Frontal cortex (tissue), 4 donors: ENCODE results near the gene USP1. TPM values are rescaled to one million over a fixed set of nuclear protein-coding genes. Genes with fewer than 3 reads are reported as not detected.

Experiments used
- DNase-seq, 2 donors: peaks; one replicate each; pipeline ENCODE4 v3.0.0; 2012; ENCODE audit warnings: low spot score in 2 of 2
- FAIRE-seq: peaks from 2 replicates; lab custom pipeline; 2012; peaks lifted over from hg19 to GRCh38; lab: Jason Lieb, UNC
- total RNA-seq: library from RNA; depleted of rRNA; stranded (reverse); fragments of >200 nt; gene quantifications from one replicate; pipeline ENCODE4 v1.2.3, GENCODE V29; 2014
- donor health status: control.
- donor health status: control.
- donor health status: control.

Gene USP1, protein sequence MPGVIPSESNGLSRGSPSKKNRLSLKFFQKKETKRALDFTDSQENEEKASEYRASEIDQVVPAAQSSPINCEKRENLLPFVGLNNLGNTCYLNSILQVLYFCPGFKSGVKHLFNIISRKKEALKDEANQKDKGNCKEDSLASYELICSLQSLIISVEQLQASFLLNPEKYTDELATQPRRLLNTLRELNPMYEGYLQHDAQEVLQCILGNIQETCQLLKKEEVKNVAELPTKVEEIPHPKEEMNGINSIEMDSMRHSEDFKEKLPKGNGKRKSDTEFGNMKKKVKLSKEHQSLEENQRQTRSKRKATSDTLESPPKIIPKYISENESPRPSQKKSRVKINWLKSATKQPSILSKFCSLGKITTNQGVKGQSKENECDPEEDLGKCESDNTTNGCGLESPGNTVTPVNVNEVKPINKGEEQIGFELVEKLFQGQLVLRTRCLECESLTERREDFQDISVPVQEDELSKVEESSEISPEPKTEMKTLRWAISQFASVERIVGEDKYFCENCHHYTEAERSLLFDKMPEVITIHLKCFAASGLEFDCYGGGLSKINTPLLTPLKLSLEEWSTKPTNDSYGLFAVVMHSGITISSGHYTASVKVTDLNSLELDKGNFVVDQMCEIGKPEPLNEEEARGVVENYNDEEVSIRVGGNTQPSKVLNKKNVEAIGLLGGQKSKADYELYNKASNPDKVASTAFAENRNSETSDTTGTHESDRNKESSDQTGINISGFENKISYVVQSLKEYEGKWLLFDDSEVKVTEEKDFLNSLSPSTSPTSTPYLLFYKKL
- total RNA-seq: 59.5 TPM

- no peak for FAIRE-seq
- DNase-seq: peak; percentile 91
Measured at GRCh38 chr1:62436466-62437272, at the start of gene USP1. USP1 (plus strand) TSS chr1:62437049; CDS start chr1:62439868, 2,819 bp downstream.

GRCh38 chr1:62389531-62389930, 47.3 kb upstream of the USP1 start:
- DNase-seq (no peak), FAIRE-seq (no peak)

DNA sequence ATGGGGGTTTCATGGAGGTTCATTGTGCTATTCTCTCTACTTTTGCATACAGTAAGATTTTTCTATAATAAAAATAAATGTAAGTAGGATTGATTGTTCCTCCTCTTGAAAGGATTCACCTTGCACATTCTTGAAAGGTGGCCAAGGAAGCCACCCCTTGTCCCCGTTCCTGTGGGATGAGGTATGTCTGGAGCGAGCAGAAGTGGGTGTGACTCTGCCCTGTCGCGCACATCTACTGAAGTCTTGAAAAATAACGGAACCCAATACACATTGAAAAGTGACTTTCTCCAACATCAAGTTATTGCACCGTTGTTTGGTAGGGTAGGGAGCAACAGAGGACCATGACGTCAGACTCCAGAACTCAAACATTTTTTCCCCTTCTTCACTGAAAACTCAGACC, 46.8 kb upstream of the USP1 start:
- DNase-seq: no peak
- FAIRE-seq: no peak

DNA sequence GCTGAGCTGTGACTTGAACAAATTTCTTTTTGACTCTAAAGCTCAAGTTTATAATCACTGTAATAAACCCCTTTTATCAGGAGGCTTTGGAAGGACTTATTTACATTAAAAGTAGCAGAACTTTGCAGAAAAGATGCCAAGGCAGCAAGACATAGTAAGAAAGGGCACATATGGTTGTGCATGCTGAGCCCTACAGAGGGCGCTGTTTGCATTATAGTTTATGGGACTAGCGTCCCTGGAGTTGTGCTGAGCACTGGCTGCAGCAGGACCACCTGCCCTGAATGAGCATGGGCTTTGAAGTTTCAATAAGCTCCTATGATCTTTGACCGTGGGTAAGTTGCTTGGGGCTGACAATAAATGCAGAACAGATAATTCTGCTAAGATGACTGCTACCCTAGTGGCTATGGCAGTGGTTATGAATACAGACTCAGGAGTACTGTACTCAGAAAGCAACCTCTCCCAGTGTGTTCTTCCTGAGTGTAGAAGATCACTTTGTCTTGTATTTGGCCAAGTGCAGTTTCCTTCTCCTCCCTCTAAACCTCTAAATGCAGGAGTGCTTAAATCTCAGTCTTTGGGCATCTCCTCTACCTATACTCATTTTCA, 45.4 kb upstream of the USP1 start:
- no peak for FAIRE-seq
- no peak for DNase-seq

DNA sequence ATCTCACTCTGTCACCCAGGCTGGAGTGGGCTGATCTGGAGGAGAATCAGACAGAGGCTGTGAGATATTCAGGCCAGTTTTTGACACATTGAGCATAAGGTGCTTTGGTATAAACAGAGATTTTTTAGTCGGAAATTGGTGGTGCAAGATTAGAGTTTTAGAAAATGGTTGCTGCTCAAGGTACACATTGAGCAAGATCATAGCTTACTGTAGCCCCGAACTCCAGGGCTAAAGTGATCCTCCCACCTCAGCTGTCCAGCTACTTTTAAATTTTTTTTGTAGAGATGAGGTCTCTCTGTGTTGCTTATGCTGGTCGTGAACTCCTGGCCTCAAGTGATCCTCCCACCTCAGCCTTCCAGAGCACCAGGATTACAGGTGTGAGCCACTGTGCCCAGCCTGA, 43.9 kb upstream of the USP1 start:
- FAIRE-seq (no peak), DNase-seq (no peak)

GRCh38 chr1:62394646-62395045, 42.2 kb upstream of the USP1 start:
- FAIRE-seq: no peak
- DNase-seq: no peak

DNA sequence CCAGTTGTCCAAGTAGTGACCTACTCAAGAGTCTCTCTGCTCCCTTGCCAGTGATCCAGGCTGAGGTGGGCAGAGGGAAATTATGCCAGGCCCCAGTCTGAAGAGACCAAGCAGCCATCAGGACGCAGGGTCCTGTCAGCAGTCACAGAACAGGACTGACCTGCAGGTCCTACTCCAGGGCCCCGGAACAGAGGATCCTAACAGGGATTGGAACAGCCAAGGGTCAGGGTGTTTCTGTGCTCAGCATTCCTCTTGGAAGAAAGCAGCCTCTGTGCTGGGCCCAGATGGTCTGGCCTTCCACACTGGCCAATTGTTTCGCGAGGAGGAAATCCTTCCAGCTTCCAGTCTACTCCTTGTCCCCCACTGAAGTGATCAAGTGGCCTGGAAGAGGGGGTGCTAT, 41.6 kb upstream of the USP1 start:
- peak; percentile 20 to 23 for DNase-seq
- no peak for FAIRE-seq

DNA sequence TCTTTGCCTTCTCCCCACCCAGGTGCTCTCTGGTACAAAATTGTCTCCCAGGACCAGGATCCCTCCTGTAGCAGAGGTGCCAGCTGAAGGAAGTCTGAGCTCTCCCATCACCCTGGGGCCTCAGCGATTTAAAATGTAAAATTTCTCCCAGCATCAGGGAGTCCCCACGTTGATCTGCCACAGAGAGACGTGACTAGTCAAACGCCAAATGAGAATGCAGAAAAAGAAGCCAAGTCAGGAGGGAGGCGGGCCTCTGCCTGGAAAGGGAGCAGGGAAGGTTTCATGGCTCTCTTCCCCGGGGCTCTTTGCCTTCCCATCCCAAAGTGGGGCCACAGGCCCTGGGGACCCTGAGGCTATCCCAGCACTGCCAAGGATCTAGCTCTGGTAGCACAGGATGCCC, 40.0 kb upstream of the USP1 start:
- FAIRE-seq (no peak), DNase-seq (no peak)

DNA sequence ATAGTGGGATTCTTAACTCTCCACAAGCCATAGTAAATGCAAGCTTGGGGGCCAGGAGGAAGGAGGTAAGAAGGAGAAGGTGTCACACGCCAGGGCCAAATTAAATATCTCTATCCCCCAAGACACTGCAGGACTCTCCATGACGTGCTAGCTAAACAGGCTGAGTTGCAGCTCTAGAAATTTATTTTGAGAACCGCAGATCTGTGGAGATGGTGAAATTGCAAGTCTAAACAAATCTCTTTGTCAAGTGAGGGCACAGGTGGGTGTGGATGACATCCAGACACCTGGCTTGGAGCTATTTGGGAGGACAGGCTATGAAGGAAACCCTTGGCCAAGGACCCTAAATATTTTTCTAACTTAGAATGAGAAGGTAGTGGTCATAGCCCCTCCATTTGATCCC, 39.5 kb upstream of the USP1 start:
- no peak for FAIRE-seq
- DNase-seq: no peak

- FAIRE-seq (no peak), DNase-seq (no peak)
Measured at GRCh38 chr1:62398377-62398776, 38.5 kb upstream of the USP1 start.

- no peak for DNase-seq
Measured at GRCh38 chr1:62401034-62401760, 35.7 kb upstream of the USP1 start.

GRCh38 chr1:62405247-62405646, 31.6 kb upstream of the USP1 start:
- FAIRE-seq (no peak), DNase-seq (no peak)

More at GRCh38 chr1:62401034-62401760, 35.7 kb upstream of the USP1 start:
- no peak for FAIRE-seq

GRCh38 chr1:62406576-62406975, 30.3 kb upstream of the USP1 start:
- no peak for DNase-seq
- no peak for FAIRE-seq

DNA sequence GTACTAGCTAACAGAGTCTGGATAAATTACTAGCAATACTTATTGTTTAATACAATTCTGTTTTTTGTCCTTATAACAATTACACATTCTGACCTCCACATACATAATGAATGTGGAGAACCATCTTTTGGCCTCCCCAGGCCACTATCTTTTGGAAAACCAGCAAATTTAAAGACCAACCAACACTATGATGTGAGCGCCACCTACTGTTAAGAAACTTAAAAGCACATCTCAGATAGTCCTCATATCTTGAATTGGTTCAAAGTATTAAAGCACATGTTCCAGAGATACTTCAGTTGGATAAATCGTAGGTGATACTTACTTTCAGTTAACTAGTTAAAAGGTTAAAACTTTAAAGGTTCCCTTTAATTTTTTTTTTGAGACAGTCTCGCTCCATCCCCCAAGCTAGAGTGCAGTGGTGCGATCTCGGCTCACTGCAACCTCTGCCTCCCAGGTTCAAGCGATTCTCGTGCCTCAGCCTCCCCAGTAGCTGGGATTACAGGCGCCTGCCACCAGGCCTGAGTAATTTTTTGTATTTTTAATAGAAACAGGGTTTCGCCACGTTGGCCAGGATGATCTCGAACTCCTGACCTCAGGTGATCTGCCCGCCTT, 29.3 kb upstream of the USP1 start:
- DNase-seq (peak; percentile 31 to 48), FAIRE-seq (peak; percentile 81)

DNA sequence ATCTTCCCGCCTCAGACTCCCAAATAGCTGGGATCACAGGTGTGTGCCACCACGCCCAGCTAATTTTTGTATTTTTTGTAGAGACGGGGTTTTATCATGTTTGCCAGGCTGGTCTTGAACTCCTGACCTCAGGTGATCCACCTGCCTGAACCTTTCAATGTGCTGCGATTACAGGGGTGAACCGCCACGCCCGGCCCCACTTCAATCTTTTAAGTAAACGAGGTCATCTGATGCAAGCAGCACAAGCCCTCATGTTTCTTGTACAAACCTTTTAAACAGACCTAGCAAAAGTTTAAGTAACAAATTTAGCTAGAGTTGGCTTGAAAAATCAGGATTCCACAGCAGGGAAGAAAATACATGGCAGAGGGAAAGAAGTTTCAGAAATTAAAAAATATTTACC, 21.2 kb upstream of the USP1 start:
- FAIRE-seq: no peak
- no peak for DNase-seq

DNA sequence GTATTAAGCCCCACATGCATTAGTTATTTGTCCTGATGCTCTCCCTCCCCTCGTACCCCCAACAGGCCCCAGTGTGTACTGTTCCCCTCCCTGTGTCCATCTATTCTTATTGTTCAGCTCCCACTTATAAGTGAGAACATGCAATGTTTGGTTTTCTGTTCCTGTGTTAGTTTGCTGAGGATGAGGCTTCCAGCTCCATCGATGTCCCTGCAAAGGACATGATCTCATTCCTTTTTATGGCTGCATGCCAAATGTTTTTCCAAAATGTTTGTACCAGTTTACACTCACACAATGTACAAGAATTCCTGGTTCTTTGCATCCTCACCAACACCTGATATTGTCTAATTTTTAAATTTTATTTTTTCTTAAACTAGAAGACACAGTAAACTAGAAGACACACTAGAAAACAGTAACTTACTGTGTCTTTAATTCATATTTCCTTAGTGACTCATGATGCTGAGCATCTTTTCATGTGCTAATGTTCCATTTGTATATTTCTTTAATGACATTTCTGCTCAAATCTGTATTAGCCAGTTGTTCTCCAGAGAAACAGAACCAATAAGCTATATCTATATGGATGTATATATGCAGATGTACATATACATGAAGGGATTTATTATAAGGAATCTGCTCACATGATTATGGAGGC, 19.4 kb upstream of the USP1 start:
- DNase-seq (no peak), FAIRE-seq (no peak)

DNA sequence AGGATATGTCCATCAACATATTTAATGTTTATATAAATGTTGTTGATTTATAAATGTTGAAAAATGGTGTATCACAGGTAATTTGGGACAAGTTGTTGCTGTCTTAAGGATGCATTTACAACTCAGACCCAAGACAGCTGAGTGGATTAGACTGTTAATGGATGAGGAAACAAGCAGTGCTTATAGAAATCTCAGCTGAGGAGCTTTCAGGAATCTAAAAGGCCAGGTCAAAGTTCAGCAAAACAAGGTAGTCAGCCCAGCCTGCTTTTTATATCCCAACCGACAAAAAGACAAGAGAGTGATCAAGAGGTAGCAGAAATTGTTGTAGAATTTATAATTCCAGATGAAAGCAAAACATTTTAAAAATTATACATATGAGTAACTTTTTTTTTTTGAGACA, 16.6 kb upstream of the USP1 start:
- FAIRE-seq (no peak), DNase-seq (no peak)

GRCh38 chr1:62423580-62424242, 13.1 kb upstream of the USP1 start:
- DNase-seq (no peak), FAIRE-seq (no peak)
